IMR-90 (cell line): ENCODE results near the gene GRIN1. TPM values are rescaled to one million over a fixed set of nuclear protein-coding genes. Genes with fewer than 3 reads are reported as not detected.

Source experiments
- ATAC-seq: fragments of 200-7000 bp; cut with Tn5 transposase; 2 replicates; pipeline ENCODE4 v1.9.1; 2020; ENCODE audit warnings: low read depth, mild to moderate bottlenecking, moderate library complexity
- BruUV-seq: library from RNA; stranded (reverse); fragments of 400-500 nt; replicated peaks from 2 replicates; lab custom pipeline; 2021; lab: Mats Ljungman, UMichigan
- CTCF ChIA-PET: fragments of 300-600 bp; formaldehyde crosslinking; extraction: SDS; loops from one replicate; lab custom pipeline; 2021; ENCODE audit warnings: antibody characterized with exemption; lab: Yijun Ruan, JAX
- POLR2A ChIA-PET: fragments of 300-600 bp; sonication (Branson Sonifier 250); formaldehyde crosslinking; loops from one replicate; lab custom pipeline; 2022; ENCODE audit warnings: antibody characterized with exemption; ENCODE audit not compliant: unreplicated experiment; lab: Charles Lee
- DNase-seq: peaks from one replicate; pipeline ENCODE4 v3.0.0; 2013
- H2AFZ ChIP-seq: replicated peaks from 2 replicates; pipeline ENCODE3; 2013; ENCODE audit warnings: low read length, mild to moderate bottlenecking; ENCODE audit not compliant: poor library complexity
- H2AK5ac ChIP-seq: 2 replicates; pipeline ENCODE4 v1.6.1; 2013; ENCODE audit warnings: low read depth, low read length, inconsistent platforms
- H2AK9ac ChIP-seq: replicated peaks from 2 replicates; pipeline ENCODE3; 2013; ENCODE audit warnings: mild to moderate bottlenecking, low read depth, low read length, moderate library complexity; ENCODE audit not compliant: poor library complexity
- H2BK120ac ChIP-seq: 2 replicates; pipeline ENCODE4 v1.6.1; 2013; ENCODE audit warnings: low read depth, low read length, inconsistent platforms
- H2BK15ac ChIP-seq: 3 replicates; pipeline ENCODE4 v1.6.1; 2013; ENCODE audit warnings: low read depth, low read length, inconsistent platforms
- H2BK20ac ChIP-seq: 2 replicates; pipeline ENCODE4 v1.6.1; 2013; ENCODE audit warnings: low read depth, mild to moderate bottlenecking, inconsistent platforms, low read length, moderate library complexity
- H2BK5ac ChIP-seq: 2 replicates; pipeline ENCODE4 v1.6.1; 2013; ENCODE audit warnings: mild to moderate bottlenecking, low read depth, low read length, inconsistent platforms; ENCODE audit not compliant: poor library complexity, severe bottlenecking
- H3K14ac ChIP-seq: replicated peaks from 2 replicates; pipeline ENCODE4 v1.6.1; 2013; ENCODE audit warnings: low read depth, low read length, inconsistent platforms
- H3K18ac ChIP-seq: 2 replicates; pipeline ENCODE4 v1.6.1; 2013; ENCODE audit warnings: low read depth, low read length, control low read depth
- H3K23ac ChIP-seq: 2 replicates; pipeline ENCODE4 v1.6.1; 2013; ENCODE audit warnings: low read depth, low read length, inconsistent platforms
- H3K27ac ChIP-seq: 2 replicates; pipeline ENCODE4 v1.5.1; 2013; ENCODE audit warnings: mild to moderate bottlenecking, control low read depth, low read length; ENCODE audit not compliant: insufficient read depth
- H3K27me3 ChIP-seq: 2 replicates; pipeline ENCODE4 v1.6.1; 2013; ENCODE audit warnings: low read length; ENCODE audit not compliant: control insufficient read depth, insufficient read depth
- H3K36me3 ChIP-seq: 2 replicates; pipeline ENCODE4 v1.6.1; 2013; ENCODE audit warnings: low read length, mixed read lengths; ENCODE audit not compliant: control insufficient read depth, insufficient read depth
- H3K4ac ChIP-seq: 2 replicates; pipeline ENCODE4 v1.6.1; 2013; ENCODE audit warnings: low read depth, low read length, inconsistent platforms
- H3K4me1 ChIP-seq: 2 replicates; pipeline ENCODE4 v1.6.1; 2013; ENCODE audit warnings: low read length, mixed read lengths; ENCODE audit not compliant: control insufficient read depth, insufficient read depth
- H3K4me2 ChIP-seq: 2 replicates; pipeline ENCODE4 v1.6.1; 2013; ENCODE audit warnings: low read depth, mild to moderate bottlenecking, control low read depth, low read length, moderate library complexity
- H3K4me3 ChIP-seq: 2 replicates; pipeline ENCODE4 v1.5.1; 2013; ENCODE audit warnings: low read depth, mild to moderate bottlenecking, control low read depth, low read length, moderate library complexity; ENCODE audit not compliant: insufficient read depth
- H3K56ac ChIP-seq: 2 replicates; pipeline ENCODE4 v1.6.1; 2013; ENCODE audit warnings: low read length, inconsistent platforms; ENCODE audit not compliant: insufficient read depth; ENCODE audit errors: extremely low read depth
- H3K79me1 ChIP-seq, 2 experiments: 2 replicates each; pipeline ENCODE4 v1.6.1; 2013; ENCODE audit warnings: low read length in 2 of 2, inconsistent platforms in 1 of 2, low read depth in 1 of 2
- H3K9ac ChIP-seq: 2 replicates; pipeline ENCODE4 v1.6.1; 2013; ENCODE audit warnings: low read depth, low read length, control low read depth
- H3K9me1 ChIP-seq: 2 replicates; pipeline ENCODE4 v1.6.1; 2013; ENCODE audit warnings: low read length, inconsistent platforms; ENCODE audit not compliant: insufficient read depth
- H3K9me3 ChIP-seq: 2 replicates; pipeline ENCODE4 v1.6.1; 2013; ENCODE audit warnings: low read length; ENCODE audit not compliant: control insufficient read depth, insufficient read depth
- H4K20me1 ChIP-seq: 2 replicates; pipeline ENCODE4 v1.6.1; 2013; ENCODE audit warnings: low read length, inconsistent platforms; ENCODE audit not compliant: insufficient read depth
- H4K5ac ChIP-seq: 2 replicates; pipeline ENCODE4 v1.6.1; 2013; ENCODE audit warnings: mild to moderate bottlenecking, low read depth, low read length, control low read depth
- H4K8ac ChIP-seq, 2 experiments: 2 replicates each; pipeline ENCODE4 v1.6.1; 2013; ENCODE audit warnings: low read depth in 2 of 2, low read length in 2 of 2, control low read depth in 1 of 2, inconsistent platforms in 1 of 2
- H4K91ac ChIP-seq: 2 replicates; pipeline ENCODE4 v1.6.1; 2013; ENCODE audit warnings: low read depth, low read length, inconsistent platforms; ENCODE audit not compliant: insufficient read depth
- BHLHE40 ChIP-seq: fragments of 150-350 bp; IDR thresholded peaks from 2 replicates; pipeline ENCODE4 v1.6.1; 2016; ENCODE audit warnings: mild to moderate bottlenecking, low read depth, low read length
- CEBPB ChIP-seq: IDR thresholded peaks from 2 replicates; pipeline ENCODE4 v1.6.1; 2012; ENCODE audit warnings: low read depth, low read length, improper control_type of control experiment
- CHD1 ChIP-seq: IDR thresholded peaks from 2 replicates; pipeline ENCODE4 v1.6.1; 2012; ENCODE audit warnings: low read depth, low read length, improper control_type of control experiment
- CTCF ChIP-seq: conservative IDR thresholded peaks from 2 replicates; pipeline ENCODE4 v1.5.1; 2012; ENCODE audit warnings: mild to moderate bottlenecking, low read depth, low read length, improper control_type of control experiment
- ELK1 ChIP-seq: fragments of 150-350 bp; IDR thresholded peaks from 2 replicates; pipeline ENCODE4 v1.6.1; 2016; ENCODE audit warnings: low read depth, mild to moderate bottlenecking, low read length, moderate library complexity, borderline replicate concordance
- FOS ChIP-seq: fragments of 150-350 bp; IDR thresholded peaks from 2 replicates; pipeline ENCODE4 v1.6.1; 2016; ENCODE audit warnings: low read depth, low read length
- MAFK ChIP-seq: IDR thresholded peaks from 2 replicates; pipeline ENCODE4 v1.6.1; 2012; ENCODE audit warnings: low read depth, low read length, improper control_type of control experiment
- NFE2L2 ChIP-seq: fragments of 150-350 bp; IDR thresholded peaks from 2 replicates; pipeline ENCODE4 v1.6.1; 2016; ENCODE audit warnings: low read depth, mild to moderate bottlenecking, low read length
- RAD21 ChIP-seq: IDR thresholded peaks from 2 replicates; pipeline ENCODE4 v1.6.1; 2012; ENCODE audit warnings: low read length, improper control_type of control experiment
- RFX5 ChIP-seq: IDR thresholded peaks from 2 replicates; pipeline ENCODE4 v1.8.0; 2012; ENCODE audit warnings: low read depth, mild to moderate bottlenecking, low read length, moderate library complexity
- WGBS, 2 experiments: methylation state at CpG; one replicate each; pipeline versions ENCODE4 v1.1.5 to v1.1.7; 2013; ENCODE audit warnings: missing lambda C conversion rate in 2 of 2; ENCODE audit not compliant: insufficient read length in 1 of 2; ENCODE audit errors: extremely low coverage in 2 of 2; 5-methylcytosine and 5-hydroxymethylcytosine counted together
- dilution Hi-C: fragments of 300-500 bp; cut with HindIII; formaldehyde crosslinking; loops from one replicate; pipeline ENCODE4 v1.14.3; 2018; ENCODE audit warnings: low sequenced_read_pairs; ENCODE audit not compliant: unreplicated experiment
- in situ Hi-C: fragments of 300-500 bp; cut with MboI; formaldehyde crosslinking; loops from 3 replicates; pipeline ENCODE4 v1.14.3; 2019; ENCODE audit warnings: low sequenced_read_pairs, inconsistent platforms, mixed read lengths
- intact Hi-C: fragments of 100-400 bp; cut with micrococcal nuclease; formaldehyde crosslinking; loops from 2 replicates; pipeline ENCODE4 v1.10.0; 2022
- polyA plus RNA-seq, 3 experiments: library from polyadenylated mRNA; depleted of rRNA; stranded (reverse); fragments of >200 nt; gene quantifications; 2 replicates each; pipeline ENCODE4 v1.2.3, GENCODE V29; 2012; ENCODE audit warnings: low replicate concordance in 1 of 3
- total RNA-seq: library from RNA; depleted of rRNA; stranded (reverse); fragments of >200 nt; gene quantifications from 2 replicates; pipeline ENCODE4 v1.2.3, GENCODE V29; 2012
- TF ChIP-seq, protein P1 (sequence below): fragments of 150-350 bp; IDR thresholded peaks from 2 replicates; pipeline ENCODE4 v1.6.1; 2017; ENCODE audit warnings: mild to moderate bottlenecking, antibody characterized with exemption, low read length, low read depth

GRIN1 gene
- total and polyA plus RNA-seq, 2 of the 4 experiments (the other 2 are of a cell fraction), result 0.09 TPM; not detected in 1

- TF ChIP-seq, protein P1, sequence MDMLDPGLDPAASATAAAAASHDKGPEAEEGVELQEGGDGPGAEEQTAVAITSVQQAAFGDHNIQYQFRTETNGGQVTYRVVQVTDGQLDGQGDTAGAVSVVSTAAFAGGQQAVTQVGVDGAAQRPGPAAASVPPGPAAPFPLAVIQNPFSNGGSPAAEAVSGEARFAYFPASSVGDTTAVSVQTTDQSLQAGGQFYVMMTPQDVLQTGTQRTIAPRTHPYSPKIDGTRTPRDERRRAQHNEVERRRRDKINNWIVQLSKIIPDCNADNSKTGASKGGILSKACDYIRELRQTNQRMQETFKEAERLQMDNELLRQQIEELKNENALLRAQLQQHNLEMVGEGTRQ, result no peak
These were observed 1.4 kb downstream of the GRIN1 start (continued) for GRCh38 chr9:137140151-137141012.

DNA sequence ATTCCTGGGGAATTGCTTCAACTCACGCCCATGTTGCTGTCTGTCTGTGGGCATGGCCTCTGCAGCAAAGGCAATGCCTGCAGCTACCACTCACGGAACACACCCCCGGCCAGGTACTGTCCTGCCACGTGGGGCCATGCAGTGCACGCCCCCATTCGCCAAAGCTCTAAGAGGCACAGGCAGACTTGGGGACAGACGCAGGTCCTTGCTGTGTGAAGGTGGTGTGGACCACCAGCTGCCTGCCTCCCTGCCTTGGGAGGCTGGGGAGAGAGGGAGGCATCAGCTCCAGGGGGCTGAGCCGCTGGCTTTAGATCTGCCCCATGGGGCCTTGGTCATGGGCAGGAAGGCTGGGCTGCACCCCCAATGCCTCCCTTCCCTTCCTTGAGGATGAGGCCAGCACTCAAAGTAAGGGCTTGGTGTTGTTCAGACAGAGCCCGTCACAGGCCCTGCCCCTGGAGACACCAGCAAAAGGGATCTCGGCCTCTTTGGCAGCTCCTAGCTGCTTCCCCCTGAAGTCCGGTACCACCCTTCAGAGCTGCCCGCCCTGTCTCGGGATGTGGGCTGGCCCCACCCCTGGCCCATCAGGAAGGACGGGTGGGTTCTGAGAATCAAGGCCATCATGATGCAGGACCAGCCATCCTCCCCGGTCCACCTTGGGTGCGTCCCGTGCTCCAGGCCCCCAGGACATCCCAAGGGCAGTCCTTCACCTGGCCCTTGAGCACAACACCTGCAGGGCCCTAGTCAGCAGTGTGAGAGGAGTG lies 2.3 kb downstream of the GRIN1 start:
- intact Hi-C loops, result no loop called here
- Histone ChIP-seq H3K14ac (no peak overlapping the region), H3K18ac (no peak overlapping the region), H2AK5ac (no peak overlapping the region), H4K8ac (no peak overlapping the region), H3K79me1 (no peaks in the 10 kb centered on the region), H2BK15ac (no peak overlapping the region), H3K4me1 (no peaks in the 10 kb centered on the region; the same call in 1 of the 2 replicates), H2AK9ac (no peak overlapping the region), H4K20me1 (no peaks in the 10 kb centered on the region; the same call in 1 of the 2 replicates), H3K4me3 (no peak overlapping the region), H3K27me3 (peaks cover 63% of the 10 kb centered on the region), H3K36me3 (no peaks in the 10 kb centered on the region), H2AFZ (no peak overlapping the region), H2BK120ac (no peak overlapping the region), H2BK20ac (no peak overlapping the region), H3K27ac (no peak overlapping the region), H2BK5ac (no peak overlapping the region), H3K56ac (no peak overlapping the region), H3K9me3 (no peaks in the 10 kb centered on the region), H4K5ac (no peak overlapping the region), H3K4ac (no peak overlapping the region), H3K23ac (no peak overlapping the region), H3K4me2 (no peak overlapping the region), H3K9me1 (peaks cover 4% of the 10 kb centered on the region; the same call in 1 of the 2 replicates), H3K9ac (no peak overlapping the region), H4K91ac (no peak overlapping the region)
- ChIA-PET POLR2A (no interaction called here), CTCF (no interaction called here)
- dilution Hi-C loops, result no loop called here
- no peak for TF ChIP-seq CEBPB
- TF ChIP-seq FOS, result no peak
- TF ChIP-seq CHD1, result no peak
- no peak for TF ChIP-seq BHLHE40
- no peak for TF ChIP-seq NFE2L2
- no peak for TF ChIP-seq MAFK
- TF ChIP-seq RAD21, result no peak
- TF ChIP-seq ELK1, result no peak
- TF ChIP-seq RFX5, result no peak
- TF ChIP-seq CTCF, result no peak
- in situ Hi-C loops, result no loop called here
- DNase-seq (no peak), ATAC-seq (no peak)
- 63% methylated on average over 5 of the region's 17 CpGs; no CpG with 5 or more reads in 1 of the 2 experiments for WGBS, 2 experiments
- BruUV-seq, result no TSS peak
